HepG2 (cell line): ENCODE measurements around the gene RIPK1. TPM values are rescaled to one million over a fixed set of nuclear protein-coding genes. Genes with fewer than 3 reads are reported as not detected.
A peak's percentile ranks its signal among the peaks of the same experiment; 100 is the strongest.

ENCODE experiments used
- CERS6 ChIP-seq: sonication (generic); formaldehyde crosslinking; IDR thresholded peaks from 2 replicates; pipeline ENCODE4 v1.5.0; 2020; ENCODE audit warnings: missing genetic modification reagents
- HNF4G ChIP-seq, 2 experiments: sonication (generic) in 1 of 2; formaldehyde crosslinking in 1 of 2; IDR thresholded peaks; 2 replicates each; pipeline versions ENCODE4 v1.4.0 to v1.6.1; 2011 to 2020; ENCODE audit warnings: borderline replicate concordance in 2 of 2, low read depth in 2 of 2, mild to moderate bottlenecking in 2 of 2, low read length in 1 of 2, missing genetic modification reagents in 1 of 2, moderate library complexity in 1 of 2
- IRF1 ChIP-seq: sonication (generic); formaldehyde crosslinking; IDR thresholded peaks from 2 replicates; pipeline ENCODE4 v1.4.0; 2020; ENCODE audit warnings: low read depth, mild to moderate bottlenecking, missing genetic modification reagents
- KDM3A ChIP-seq: IDR thresholded peaks from 2 replicates; pipeline ENCODE4 v1.6.1; 2018; ENCODE audit warnings: low read depth, missing compliant biosample characterization
- KDM6A ChIP-seq: IDR thresholded peaks from 2 replicates; pipeline ENCODE4 v1.6.1; 2016; ENCODE audit warnings: low read depth
- KLF15 ChIP-seq: sonication (generic); formaldehyde crosslinking; IDR thresholded peaks from 2 replicates; pipeline ENCODE4 v1.8.1; 2023; ENCODE audit warnings: borderline replicate concordance, mild to moderate bottlenecking, inconsistent platforms, missing genetic modification reagents, mixed read lengths
- MED1 ChIP-seq: sonication (generic); formaldehyde crosslinking; IDR thresholded peaks from 2 replicates; pipeline ENCODE4 v1.4.0; 2020; ENCODE audit warnings: missing genetic modification reagents
- MXD1 ChIP-seq: sonication (generic); formaldehyde crosslinking; IDR thresholded peaks from 2 replicates; pipeline ENCODE4 v1.4.0; 2020; ENCODE audit warnings: mild to moderate bottlenecking, missing genetic modification reagents
- ZBTB1 ChIP-seq: sonication (generic); formaldehyde crosslinking; IDR thresholded peaks from 2 replicates; pipeline ENCODE4 v1.4.0; 2020; ENCODE audit warnings: missing genetic modification reagents, borderline replicate concordance
- ZBTB4 ChIP-seq: sonication (generic); formaldehyde crosslinking; IDR thresholded peaks from 2 replicates; pipeline ENCODE4 v1.4.0; 2020; ENCODE audit warnings: missing genetic modification reagents, mild to moderate bottlenecking, borderline replicate concordance
- ZFP62 ChIP-seq: sonication (generic); formaldehyde crosslinking; IDR thresholded peaks from 2 replicates; pipeline ENCODE4 v1.4.0; 2020; ENCODE audit warnings: missing genetic modification reagents
- polyA plus RNA-seq, 8 experiments: library from polyadenylated mRNA; depleted of rRNA in 3 of 8; stranded (reverse) in 7 of 8; unstranded in 1 of 8; fragments of >200 nt; fragmentation: Illumina TruSeq in 4 of 8; extraction: Trizol in 4 of 8; gene quantifications; 2 replicates each; pipeline versions ENCODE4 v1.2.1 to v1.2.3, GENCODE V29; 2011 to 2016; ENCODE audit warnings: low read depth in 4 of 8, missing spikeins in 1 of 8, mixed read lengths in 1 of 8; ENCODE audit not compliant: insufficient read depth in 1 of 8
- total RNA-seq, 5 experiments: library from RNA; depleted of rRNA; stranded (reverse); fragments of >200 nt; fragmentation: Illumina TruSeq; extraction: Trizol; gene quantifications; 2 replicates each; pipeline ENCODE4 v1.2.3, GENCODE V29; 2016; ENCODE audit warnings: low read depth in 1 of 5
- TF ChIP-seq, protein P1 (sequence below): sonication (generic); formaldehyde crosslinking; conservative IDR thresholded peaks from 2 replicates; pipeline ENCODE4 v1.4.0; 2020; ENCODE audit warnings: missing genetic modification reagents
- TF ChIP-seq, protein P2 (sequence below): sonication (generic); formaldehyde crosslinking; IDR thresholded peaks from 2 replicates; pipeline ENCODE4 v1.4.0; 2020; ENCODE audit warnings: mild to moderate bottlenecking, missing genetic modification reagents, borderline replicate concordance
- TF ChIP-seq, protein P3 (sequence below): sonication (generic); formaldehyde crosslinking; IDR thresholded peaks from 2 replicates; pipeline ENCODE4 v1.8.0; 2022; ENCODE audit warnings: mild to moderate bottlenecking, missing genetic modification reagents

The RIPK1 gene
- total and polyA plus RNA-seq, 2 of the 13 experiments (the other 11 are each of a cell fraction or from before 2014, with no cell fraction given): 9.0 to 10.3 TPM

- TF ChIP-seq ZBTB4: no peak
- no peak for TF ChIP-seq KDM3A
- TF ChIP-seq IRF1 (CRISPR knock-in tag): no peak
- TF ChIP-seq KLF15: no peak
- peak; percentile 33; the same call in 1 of the 2 replicates for TF ChIP-seq KDM6A (CRISPR knock-in tag)
- TF ChIP-seq CERS6 (CRISPR knock-in tag): no peak
- no peak for TF ChIP-seq MED1 (CRISPR knock-in tag)
- no peak for TF ChIP-seq ZBTB1 (CRISPR knock-in tag)
- TF ChIP-seq, protein P1, sequence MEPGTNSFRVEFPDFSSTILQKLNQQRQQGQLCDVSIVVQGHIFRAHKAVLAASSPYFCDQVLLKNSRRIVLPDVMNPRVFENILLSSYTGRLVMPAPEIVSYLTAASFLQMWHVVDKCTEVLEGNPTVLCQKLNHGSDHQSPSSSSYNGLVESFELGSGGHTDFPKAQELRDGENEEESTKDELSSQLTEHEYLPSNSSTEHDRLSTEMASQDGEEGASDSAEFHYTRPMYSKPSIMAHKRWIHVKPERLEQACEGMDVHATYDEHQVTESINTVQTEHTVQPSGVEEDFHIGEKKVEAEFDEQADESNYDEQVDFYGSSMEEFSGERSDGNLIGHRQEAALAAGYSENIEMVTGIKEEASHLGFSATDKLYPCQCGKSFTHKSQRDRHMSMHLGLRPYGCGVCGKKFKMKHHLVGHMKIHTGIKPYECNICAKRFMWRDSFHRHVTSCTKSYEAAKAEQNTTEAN (CRISPR knock-in tag): no peak
- TF ChIP-seq, protein P2, sequence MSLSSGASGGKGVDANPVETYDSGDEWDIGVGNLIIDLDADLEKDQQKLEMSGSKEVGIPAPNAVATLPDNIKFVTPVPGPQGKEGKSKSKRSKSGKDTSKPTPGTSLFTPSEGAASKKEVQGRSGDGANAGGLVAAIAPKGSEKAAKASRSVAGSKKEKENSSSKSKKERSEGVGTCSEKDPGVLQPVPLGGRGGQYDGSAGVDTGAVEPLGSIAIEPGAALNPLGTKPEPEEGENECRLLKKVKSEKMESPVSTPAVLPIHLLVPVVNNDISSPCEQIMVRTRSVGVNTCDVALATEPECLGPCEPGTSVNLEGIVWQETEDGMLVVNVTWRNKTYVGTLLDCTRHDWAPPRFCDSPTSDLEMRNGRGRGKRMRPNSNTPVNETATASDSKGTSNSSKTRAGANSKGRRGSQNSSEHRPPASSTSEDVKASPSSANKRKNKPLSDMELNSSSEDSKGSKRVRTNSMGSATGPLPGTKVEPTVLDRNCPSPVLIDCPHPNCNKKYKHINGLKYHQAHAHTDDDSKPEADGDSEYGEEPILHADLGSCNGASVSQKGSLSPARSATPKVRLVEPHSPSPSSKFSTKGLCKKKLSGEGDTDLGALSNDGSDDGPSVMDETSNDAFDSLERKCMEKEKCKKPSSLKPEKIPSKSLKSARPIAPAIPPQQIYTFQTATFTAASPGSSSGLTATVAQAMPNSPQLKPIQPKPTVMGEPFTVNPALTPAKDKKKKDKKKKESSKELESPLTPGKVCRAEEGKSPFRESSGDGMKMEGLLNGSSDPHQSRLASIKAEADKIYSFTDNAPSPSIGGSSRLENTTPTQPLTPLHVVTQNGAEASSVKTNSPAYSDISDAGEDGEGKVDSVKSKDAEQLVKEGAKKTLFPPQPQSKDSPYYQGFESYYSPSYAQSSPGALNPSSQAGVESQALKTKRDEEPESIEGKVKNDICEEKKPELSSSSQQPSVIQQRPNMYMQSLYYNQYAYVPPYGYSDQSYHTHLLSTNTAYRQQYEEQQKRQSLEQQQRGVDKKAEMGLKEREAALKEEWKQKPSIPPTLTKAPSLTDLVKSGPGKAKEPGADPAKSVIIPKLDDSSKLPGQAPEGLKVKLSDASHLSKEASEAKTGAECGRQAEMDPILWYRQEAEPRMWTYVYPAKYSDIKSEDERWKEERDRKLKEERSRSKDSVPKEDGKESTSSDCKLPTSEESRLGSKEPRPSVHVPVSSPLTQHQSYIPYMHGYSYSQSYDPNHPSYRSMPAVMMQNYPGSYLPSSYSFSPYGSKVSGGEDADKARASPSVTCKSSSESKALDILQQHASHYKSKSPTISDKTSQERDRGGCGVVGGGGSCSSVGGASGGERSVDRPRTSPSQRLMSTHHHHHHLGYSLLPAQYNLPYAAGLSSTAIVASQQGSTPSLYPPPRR (CRISPR knock-in tag): no peak
- TF ChIP-seq, protein P3, sequence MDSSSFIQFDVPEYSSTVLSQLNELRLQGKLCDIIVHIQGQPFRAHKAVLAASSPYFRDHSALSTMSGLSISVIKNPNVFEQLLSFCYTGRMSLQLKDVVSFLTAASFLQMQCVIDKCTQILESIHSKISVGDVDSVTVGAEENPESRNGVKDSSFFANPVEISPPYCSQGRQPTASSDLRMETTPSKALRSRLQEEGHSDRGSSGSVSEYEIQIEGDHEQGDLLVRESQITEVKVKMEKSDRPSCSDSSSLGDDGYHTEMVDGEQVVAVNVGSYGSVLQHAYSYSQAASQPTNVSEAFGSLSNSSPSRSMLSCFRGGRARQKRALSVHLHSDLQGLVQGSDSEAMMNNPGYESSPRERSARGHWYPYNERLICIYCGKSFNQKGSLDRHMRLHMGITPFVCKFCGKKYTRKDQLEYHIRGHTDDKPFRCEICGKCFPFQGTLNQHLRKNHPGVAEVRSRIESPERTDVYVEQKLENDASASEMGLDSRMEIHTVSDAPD (CRISPR knock-in tag): peak; percentile 61
- TF ChIP-seq MXD1: no peak
- TF ChIP-seq ZFP62: no peak
- TF ChIP-seq HNF4G (IDR thresholded peaks at IDR 0.05; ENCODE audit: borderline replicate concordance, low read depth, low read length): peak; percentile 4; the same call in 1 of the 2 replicates
- no peak for TF ChIP-seq HNF4G (CRISPR knock-in tag; IDR thresholded peaks at IDR 0.05; ENCODE audit: borderline replicate concordance, low read depth)
Observed at GRCh38 chr6:3053231-3053508, 15.1 kb upstream of the RIPK1 start (continued).
